Bronchial smooth muscle cell (primary cell): ENCODE data around the gene HLA-DPB1. TPM values are rescaled to one million over a fixed set of nuclear protein-coding genes. Genes with fewer than 3 reads are reported as not detected.

Source experiments
- total RNA-seq: library from RNA; depleted of rRNA; stranded (reverse); fragments of >200 nt; gene quantifications from 2 replicates; pipeline ENCODE4 v1.2.1, GENCODE V29; 2014

The HLA-DPB1 gene
- total RNA-seq: 3.5 and 10.4 TPM in 2 replicates

GRCh38 chr6:33075568-33076405 lies at the start of gene HLA-DPB1:
TSS of gene HLA-DPB1 (plus strand) at chr6:33075990. CDS start at chr6:33076042, 52 bp downstream.

GRCh38 chr6:33073431-33073871 lies 2.3 kb upstream of the HLA-DPB1 start, which contains the start of gene HLA-DPA1:
TSS of gene HLA-DPA1 (minus strand) at chr6:33073649.

Other genes with a start within 250 kb of the HLA-DPB1 start
- gene TAP2, start 237.3 kb upstream of the HLA-DPB1 start, total RNA-seq: 22.1 and 28.9 TPM in 2 replicates
- 71.3 and 74.7 TPM in 2 replicates for gene PSMB8, start 231.9 kb upstream of the HLA-DPB1 start, total RNA-seq
- gene TAP1, start 222.3 kb upstream of the HLA-DPB1 start, total RNA-seq: 31.8 and 34.8 TPM in 2 replicates
- 48.1 and 49.2 TPM in 2 replicates for gene PSMB9, start 221.8 kb upstream of the HLA-DPB1 start, total RNA-seq
- gene HLA-DMB, start 135.0 kb upstream of the HLA-DPB1 start, total RNA-seq: 0.09 and 0.79 TPM in 2 replicates
- gene HLA-DMA, start 122.9 kb upstream of the HLA-DPB1 start, total RNA-seq: 4.6 and 5.3 TPM in 2 replicates
- gene BRD2, start 107.4 kb upstream of the HLA-DPB1 start, total RNA-seq: 43.8 and 55.0 TPM in 2 replicates
- under 0.01 TPM in 1 of 2 replicates, not detected in the other for gene HLA-DOA, start 66.4 kb upstream of the HLA-DPB1 start, total RNA-seq
- 2.4 TPM in 1 of 2 replicates, not detected in the other for gene HLA-DPA1, start 2.3 kb upstream of the HLA-DPB1 start, total RNA-seq
- gene COL11A2, start 116.5 kb downstream of the HLA-DPB1 start, total RNA-seq: 0.16 and 0.17 TPM in 2 replicates
- 25.2 and 26.4 TPM in 2 replicates for gene RXRB, start 124.7 kb downstream of the HLA-DPB1 start, total RNA-seq
- 121 and 154 TPM in 2 replicates for gene SLC39A7, start 124.9 kb downstream of the HLA-DPB1 start, total RNA-seq
- 9.5 and 10.9 TPM in 2 replicates for gene HSD17B8, start 128.7 kb downstream of the HLA-DPB1 start, total RNA-seq
- gene RING1, start 132.5 kb downstream of the HLA-DPB1 start, total RNA-seq: 45.4 and 50.0 TPM in 2 replicates
- gene VPS52, start 195.9 kb downstream of the HLA-DPB1 start, total RNA-seq: 46.5 and 49.3 TPM in 2 replicates
- gene RPS18, start 196.1 kb downstream of the HLA-DPB1 start, total RNA-seq: 6,387 and 9,959 TPM in 2 replicates
- gene B3GALT4, start 201.1 kb downstream of the HLA-DPB1 start, total RNA-seq: 13.6 and 14.6 TPM in 2 replicates
- gene WDR46, start 213.2 kb downstream of the HLA-DPB1 start, total RNA-seq: 71.7 and 97.4 TPM in 2 replicates
- 29.7 and 41.6 TPM in 2 replicates for gene PFDN6, start 213.6 kb downstream of the HLA-DPB1 start, total RNA-seq
- gene RGL2, start 223.0 kb downstream of the HLA-DPB1 start, total RNA-seq: 21.9 and 23.9 TPM in 2 replicates
- gene TAPBP, start 238.1 kb downstream of the HLA-DPB1 start, total RNA-seq: 28.6 and 31.1 TPM in 2 replicates
- gene ZBTB22, start 241.8 kb downstream of the HLA-DPB1 start, total RNA-seq: 21.8 and 34.4 TPM in 2 replicates
- 32.8 and 72.2 TPM in 2 replicates for gene DAXX, start 247.0 kb downstream of the HLA-DPB1 start, total RNA-seq